NOMO-1 treated with dmso at 0.1 percent for 144 hours (cell line): Measurements from ENCODE around the gene TLL2.

Source experiments
- DNase-seq: peaks from one replicate; lab custom pipeline; 2025; ENCODE audit not compliant: unreplicated experiment; lab: John Stamatoyannopoulos, UW

The TLL2 gene

GRCh38 chr10:96468845-96469244, 44.9 kb downstream of the TLL2 start:
- no peak for DNase-seq

DNA sequence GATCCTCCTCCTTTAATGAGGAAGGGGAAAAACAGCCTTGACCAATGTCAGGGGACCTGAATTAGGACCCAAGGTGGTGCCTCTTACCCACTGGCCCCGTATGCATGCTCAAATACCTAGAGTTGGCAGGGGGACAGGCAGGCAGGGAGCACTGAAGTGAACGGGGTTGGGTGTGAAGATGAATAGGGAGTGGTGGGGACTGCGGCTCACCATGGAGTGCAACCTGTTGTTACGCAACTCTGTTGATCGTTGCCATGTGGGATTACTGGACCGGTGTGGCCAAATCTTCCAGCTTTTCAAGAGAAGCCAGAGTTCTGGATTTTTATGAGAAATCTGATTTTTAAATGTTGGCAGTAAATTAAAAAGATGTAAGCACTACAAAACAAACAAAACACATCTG, 48.1 kb downstream of the TLL2 start:
- no peak for DNase-seq

DNA sequence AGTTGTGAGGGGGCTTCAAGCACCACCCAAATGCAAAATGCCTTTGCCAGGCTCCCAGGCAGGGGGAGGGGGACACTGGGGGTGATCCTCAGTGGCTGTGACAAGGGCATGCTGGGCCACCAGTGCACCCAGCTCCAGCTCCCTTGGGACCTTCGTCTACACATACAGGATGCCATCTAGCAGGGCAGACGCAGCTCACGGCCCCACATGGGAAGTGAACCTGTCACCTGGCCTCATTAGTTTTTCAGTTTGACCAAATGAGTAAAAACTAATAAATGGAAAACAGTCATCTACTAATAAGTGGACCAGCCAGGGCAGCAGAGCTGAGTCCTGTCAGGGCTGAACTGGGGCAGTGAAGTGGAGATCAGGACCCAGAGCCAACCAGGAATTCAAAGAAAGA, 50.2 kb downstream of the TLL2 start:
- no peak for DNase-seq

DNA sequence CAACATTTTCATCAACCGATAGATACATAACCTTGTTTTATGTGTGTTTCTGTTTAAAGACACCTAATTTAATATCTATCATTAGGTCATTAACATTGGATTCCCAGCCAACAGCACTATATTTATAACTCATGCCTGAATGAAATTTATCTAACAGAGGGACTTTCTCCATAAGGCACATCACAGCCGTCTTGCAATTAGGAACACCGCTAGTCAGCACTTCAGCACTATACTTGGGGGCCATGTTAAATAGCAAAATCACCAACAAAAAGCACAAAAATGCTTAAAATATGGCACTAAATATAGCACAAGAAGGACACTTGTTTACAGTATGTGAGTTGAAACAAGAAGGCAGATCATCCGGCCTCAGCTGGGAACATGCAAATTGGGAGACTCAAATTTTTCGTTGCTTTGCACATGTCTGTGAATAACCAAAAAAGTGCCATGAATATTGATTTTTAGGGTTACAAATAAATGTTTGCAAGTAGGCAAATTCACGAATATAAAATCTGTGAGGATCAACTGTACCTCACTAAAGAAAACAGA, 51.0 kb downstream of the TLL2 start:
- no peak for DNase-seq

DNA sequence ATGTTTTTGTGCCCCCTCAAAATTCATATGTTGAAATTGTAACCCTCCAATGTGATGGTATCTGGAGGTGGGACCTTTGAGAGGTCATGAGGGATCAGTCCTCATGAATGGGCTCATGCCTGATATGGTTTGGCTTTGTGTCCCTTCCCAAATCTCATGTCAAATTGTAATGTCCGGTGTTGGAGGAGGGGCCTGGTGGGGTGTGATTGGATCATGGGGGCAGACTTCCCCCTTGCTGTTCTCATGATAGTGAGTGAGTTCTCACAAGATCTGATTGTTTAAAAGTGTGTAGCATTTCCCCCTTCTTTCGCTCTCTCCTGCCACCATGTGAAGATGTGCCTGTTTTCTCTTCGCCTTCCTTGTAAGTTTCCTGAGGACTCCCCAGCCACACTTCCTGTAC, 53.4 kb downstream of the TLL2 start:
- no peak for DNase-seq

DNA sequence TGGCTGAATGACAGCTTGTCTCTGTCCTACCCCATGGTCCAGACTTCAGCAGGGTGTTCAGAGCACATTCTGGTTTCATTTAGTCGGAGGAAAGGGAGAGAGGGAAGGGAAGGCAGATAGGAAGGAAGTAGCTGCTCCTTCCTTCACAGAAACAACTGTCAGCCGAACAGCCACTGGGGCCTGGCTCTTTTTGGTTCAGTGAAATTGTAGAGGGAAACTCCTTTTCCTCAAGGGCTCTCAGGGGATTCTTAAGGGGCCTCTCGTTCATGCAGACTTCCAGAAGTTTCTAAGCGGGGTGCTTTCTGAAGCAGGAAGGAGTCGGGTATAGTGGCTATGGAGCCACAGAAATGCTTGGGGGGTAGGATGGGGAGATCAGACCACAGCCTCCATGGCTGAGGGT, 56.4 kb downstream of the TLL2 start:
- no peak for DNase-seq

GRCh38 chr10:96456296-96456840, 57.4 kb downstream of the TLL2 start:
- no peak for DNase-seq

DNA sequence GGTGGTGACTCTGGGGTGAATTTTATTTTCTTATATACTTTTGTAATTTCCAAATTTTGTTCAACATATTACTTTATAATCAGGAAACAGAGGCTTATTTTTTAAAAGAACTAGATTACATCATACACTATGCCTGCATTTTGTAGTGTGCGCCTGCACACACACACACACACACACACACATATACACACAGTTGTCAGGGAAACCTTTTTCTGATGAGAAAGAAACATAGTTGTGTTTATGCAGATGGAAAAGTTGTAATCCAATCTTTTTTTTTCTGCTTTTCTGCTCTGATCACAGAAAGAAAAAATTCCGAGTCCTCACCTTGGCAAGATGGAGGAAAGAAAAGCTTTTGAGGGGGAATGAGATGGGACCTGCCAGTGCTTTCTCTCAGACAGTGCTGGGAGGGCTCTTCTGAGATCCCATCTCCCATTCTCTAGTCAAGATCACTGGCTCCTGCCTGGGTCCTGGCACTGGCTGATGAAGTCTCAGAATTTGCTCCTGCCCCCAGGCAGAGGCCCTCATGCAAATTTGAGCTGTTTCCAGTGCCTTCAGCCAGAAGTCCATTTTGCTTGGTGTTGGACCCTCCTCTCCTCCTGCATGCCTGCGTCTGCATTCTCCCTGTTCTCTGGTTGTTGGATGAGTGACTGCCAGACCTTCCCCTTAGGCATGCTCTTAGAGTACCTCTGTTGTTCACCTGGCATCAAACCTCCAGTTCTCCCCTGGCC, 59.7 kb downstream of the TLL2 start:
- DNase-seq, result no peak

DNA sequence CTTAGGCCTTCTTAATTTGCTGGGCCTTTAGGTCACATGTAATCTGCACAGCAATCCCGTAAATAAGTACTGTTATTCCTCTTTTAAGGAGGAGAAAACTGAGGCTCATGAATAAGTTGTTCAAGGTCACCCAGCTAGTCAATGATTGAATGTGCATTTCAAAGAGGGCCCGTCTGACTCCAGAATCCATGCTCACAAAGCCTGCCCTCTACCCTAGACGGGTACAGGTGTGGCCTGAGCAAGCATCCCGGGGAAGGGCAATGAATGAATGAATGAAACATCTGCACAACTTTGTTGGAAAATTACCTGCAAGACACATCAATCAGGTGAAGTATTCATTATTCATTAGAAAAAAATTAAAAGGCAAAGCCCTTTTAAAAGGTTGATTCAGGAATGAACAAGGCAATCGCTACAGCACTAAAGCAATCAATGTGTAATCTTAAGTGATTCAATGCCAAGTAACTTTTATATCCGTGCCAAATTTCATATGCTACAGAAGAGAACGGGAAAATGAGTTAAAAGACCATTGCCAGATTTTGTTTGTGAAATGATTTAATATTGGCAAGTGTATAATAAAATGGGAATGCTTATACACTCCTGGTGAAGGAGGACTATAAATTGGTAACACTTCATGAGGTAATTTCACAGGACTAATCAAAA, 61.1 kb downstream of the TLL2 start:
- no peak for DNase-seq

- no peak for DNase-seq
These were observed 63.1 kb downstream of the TLL2 start for GRCh38 chr10:96450529-96451207.

DNA sequence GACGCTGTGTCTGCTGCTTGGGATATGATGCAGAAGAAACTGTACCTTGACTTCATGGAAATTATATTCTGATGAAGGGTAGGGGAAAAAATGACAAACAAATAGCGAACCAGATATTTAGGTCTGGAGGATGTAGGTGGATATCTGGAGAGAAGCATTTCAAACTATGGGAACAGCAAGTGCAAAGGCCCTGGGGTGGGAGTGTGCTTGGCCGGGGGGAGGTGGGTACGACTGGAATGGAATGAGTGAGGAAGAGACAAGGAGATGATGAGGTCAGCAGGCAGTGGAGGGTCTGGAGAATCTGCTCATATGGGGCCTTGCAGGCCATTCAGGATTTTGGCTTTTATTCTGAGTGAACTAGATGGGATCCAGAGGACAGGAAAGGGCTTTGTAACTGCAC, 65.2 kb downstream of the TLL2 start:
- DNase-seq, result no peak

DNA sequence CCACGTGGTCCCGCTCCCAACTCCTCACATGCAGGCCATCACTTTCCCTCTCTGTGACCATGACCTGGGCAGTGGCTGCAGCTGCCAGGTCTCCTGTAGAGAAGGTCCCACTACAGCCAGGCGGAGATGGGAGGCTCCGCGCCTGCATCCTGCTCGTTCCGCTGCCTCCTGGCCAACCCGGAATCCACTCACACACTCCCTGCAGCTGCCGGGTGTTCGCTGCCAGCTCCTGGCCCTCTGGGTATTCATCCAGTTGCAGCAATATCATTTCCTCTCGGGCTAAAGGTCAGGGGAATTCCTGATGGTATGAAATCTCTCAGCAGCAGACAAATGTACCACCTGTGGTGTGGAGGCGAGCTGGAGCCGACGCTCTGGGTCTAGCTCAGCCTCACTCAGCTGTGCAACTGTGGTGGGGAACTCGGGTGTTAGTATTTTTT, 65.7 kb downstream of the TLL2 start:
- DNase-seq, result no peak

DNA sequence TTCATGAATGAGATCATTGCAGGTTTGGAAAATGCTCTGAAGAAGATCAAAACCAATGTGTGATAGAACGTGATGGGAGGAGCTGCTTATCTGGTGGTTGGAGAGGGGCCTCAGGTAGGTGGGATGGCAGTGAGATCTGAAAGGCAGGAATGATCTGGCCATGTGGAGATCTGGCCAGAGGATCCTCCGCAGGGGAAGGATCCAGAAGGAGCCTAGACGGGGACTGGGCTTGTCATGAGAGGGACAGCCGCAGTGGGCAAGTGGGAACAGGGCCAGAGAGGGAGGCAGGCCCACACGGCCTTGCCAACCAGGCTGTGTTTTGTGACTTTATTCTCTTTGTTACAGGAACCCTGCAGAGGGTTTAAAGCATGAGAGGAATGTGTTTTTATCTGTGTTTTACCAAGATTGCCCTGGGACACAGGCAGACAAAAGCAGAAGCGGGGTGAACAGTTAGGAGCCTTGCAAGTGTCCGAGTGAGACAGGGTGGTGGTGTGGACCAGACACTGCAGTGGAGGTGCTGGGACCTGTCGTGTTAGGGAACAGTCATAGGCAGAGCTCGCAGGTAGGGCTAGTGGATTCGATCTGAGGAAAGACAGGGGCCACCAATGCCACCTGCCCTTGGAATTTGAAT, 66.6 kb downstream of the TLL2 start:
- no peak for DNase-seq

GRCh38 chr10:96441987-96442643, 71.6 kb downstream of the TLL2 start:
- no peak for DNase-seq

GRCh38 chr10:96441322-96441885, 72.3 kb downstream of the TLL2 start:
- DNase-seq, result peak; percentile 0

GRCh38 chr10:96440361-96441292, 73.1 kb downstream of the TLL2 start:
- peak; percentile 1 for DNase-seq

DNA sequence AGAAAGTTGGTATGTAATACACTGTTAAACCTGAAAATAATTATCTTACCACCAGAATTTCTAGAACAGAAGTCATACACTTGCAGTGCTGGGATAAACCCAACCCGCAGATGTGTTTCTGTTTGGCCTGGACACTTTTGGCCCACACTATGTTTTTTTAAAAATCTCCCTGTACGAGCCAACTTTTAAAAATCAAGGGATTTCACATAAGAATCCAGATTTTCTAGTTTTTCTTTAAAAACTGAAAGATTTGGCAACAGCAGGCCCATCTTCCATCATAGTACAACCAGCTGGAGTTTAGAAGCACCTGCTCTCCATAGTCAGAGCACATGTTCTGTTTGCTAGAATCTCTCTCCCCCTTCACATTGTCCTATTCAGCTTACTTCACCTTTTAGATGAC, 74.0 kb downstream of the TLL2 start:
- no peak for DNase-seq

DNA sequence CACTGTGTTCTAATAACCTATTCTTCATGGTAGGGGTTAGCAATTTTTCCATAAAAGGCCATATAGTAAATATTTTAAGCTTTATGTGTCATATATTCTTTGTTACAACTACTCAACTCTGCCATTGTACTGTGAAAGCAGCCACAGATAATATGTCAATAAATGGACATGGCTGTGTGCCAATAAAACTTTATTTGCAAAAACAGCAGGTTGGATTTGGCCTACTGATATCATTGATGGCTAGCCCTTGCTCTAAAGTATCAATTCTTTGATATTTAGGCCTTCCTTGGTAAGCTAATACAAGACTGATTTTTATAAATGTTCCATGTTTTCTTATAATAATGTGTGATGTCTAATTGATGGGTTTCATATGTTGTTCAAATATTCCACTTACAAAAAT, 77.7 kb downstream of the TLL2 start:
- no peak for DNase-seq

DNA sequence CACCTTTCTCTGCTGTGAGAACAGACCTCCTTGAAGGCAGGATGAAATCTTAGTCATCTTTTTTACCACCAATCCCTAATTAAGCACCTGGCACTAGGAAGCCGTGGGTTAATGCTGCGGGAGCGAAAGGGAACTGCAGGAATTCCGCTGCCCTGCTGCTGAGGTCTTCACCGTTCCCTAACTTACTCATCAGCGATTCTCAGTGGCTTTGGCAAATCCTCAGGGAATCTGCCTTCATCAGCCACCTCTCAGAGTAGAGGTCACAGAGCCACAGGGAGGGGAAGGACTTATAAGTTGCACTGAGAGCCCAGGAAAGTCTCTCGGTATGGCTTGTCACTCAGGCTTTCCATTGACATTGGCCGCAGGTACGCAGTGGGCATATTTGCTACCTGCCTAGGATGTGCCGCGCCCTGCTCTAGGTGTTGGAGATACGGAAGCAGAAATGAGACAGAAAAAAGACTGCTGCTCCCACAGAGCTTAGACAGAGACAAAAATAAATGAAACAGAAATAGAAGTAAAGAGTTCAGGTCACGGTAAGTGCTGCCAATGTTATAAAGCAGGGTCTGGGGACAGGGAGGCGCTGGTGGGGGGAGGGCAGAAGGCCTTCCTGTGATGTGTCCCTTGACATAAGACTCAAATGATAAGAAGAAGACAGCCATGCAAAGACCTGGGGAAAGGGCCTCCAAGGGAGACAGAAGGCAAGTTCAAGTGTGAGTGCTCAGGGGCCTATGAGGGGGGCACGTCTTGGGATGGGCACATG, 82.3 kb downstream of the TLL2 start:
- DNase-seq, result no peak
